GM21717 (cell line): Measurements from ENCODE around the gene CACNG1.
A peak's percentile ranks its signal among the peaks of the same experiment; 100 is the strongest.
"Not testable (repeated sequence)": the region's sequence is repeated elsewhere in the genome, so short reads cannot be mapped to it uniquely, and the experiment has no call there.

ENCODE experiments used
- ATAC-seq: cut with Tn5 transposase; IDR thresholded peaks from one replicate; pipeline ENCODE4 v1.9.1; 2021; ENCODE audit warnings: mild to moderate bottlenecking, moderate library complexity; ENCODE audit not compliant: unreplicated experiment

The CACNG1 gene

DNA sequence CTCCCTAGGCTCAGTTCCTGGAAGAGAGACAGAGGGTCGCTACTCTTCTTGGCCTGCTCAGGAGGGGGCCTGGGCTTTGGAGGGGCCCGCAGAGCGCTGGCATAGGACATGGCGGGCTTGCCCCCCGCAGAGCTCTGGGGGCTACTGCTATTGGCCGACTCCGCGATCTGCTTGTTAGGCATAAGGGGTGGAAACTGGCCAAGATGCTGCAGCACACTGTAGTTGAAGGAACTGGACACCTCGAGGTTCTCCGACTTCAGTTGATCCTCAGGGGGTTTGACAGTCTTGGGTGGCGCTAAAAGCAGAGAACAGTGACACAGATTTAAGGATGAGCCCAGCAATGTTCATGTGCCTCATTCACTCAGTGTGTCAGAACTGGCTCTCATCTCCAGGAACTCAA is 33.9 kb downstream of the CACNG1 start:
- ATAC-seq = no peak

DNA sequence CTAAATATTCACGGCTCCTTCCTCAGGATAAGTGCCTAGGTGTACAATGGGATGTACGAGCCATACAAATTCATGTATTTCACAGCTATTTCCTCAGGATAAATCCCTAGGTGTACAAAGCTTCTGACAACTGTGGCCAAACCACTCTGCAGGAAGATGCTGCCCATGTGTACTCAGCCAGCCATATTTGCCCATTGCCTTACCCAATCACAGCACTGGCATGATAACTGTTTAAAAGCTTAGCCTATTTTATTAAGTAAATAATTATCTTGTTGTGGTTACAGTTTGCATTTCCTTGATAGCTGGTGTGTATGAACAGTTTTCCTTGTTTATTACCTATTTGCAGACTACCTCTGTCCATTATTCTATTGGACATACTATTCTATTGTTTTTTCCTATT is 35.1 kb downstream of the CACNG1 start:
- ATAC-seq = no peak

DNA sequence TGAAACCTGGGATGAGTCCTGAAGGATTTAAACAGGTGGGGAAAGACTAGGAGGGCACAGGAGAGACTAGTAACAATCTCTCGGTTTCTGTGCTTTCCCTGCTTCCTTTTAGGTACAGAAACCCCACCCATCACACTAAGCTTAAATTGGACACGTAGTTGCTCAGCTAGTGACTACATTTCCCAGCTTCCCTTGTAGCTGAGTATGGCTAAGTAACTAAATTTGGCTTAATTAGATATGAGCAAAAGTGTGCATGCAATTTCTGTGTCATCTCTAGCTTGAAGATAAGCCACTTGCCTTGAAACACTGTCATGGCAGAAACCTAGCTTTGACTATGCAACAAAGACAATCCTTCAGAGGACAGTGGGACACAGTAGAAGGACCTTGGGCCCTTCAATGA is 36.5 kb downstream of the CACNG1 start:
- ATAC-seq = no peak

DNA sequence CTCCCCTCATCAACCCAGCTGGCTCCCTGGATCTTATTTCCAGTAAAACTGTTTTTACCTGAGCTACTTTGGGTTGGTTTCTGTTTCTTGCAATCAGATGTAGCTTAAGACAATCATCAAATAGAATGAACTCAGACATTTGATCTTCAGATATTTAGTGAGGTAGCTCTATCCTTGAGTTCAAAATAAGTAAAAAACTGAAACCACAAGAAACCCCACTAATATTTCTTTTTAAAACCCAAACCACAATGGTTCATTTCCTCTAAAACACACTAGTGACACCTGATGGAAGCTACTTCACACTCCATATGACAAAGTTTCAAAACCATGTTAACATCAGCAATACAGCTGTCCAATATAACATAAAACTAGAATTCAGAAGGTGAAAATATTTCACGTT is 37.8 kb downstream of the CACNG1 start:
- peak; percentile 86 for ATAC-seq

DNA sequence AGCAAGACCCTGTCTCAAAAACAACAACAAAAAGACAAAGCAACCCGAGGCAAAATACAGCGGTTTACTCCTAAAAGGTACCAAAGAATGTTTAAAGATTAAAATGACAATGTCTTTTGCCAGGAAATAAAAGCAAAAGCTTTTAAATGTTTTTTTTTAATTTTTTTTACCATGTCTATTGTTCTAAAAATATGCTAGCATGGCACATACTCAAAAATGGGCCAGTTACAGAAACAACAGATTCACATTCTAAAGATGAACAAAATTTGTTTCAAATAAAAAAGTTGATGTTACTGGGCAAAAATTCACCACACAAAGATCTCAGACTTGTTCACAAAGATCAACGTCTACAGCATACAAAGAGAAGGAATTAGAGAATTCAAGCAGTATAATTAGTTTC is 41.1 kb downstream of the CACNG1 start:
- no peak for ATAC-seq

DNA sequence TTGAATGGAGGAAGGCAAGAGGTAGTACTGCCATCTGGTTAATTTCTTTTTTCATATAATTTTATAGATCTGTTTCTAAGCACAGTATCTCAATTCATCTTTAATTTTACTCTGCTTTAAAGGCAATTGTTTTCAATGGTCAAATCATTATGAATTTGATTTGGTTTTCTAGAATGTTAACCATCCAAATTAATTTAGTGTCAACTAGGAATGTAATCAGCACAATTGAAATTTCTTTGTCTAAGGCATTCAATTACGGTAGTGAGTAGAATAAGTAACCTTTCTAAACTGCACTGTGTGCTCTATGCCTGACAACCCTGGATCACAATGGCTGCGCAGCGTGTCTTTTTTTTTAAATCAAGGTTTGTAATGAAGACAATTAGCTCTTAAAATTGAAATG is 44.3 kb downstream of the CACNG1 start:
- ATAC-seq = no peak

DNA sequence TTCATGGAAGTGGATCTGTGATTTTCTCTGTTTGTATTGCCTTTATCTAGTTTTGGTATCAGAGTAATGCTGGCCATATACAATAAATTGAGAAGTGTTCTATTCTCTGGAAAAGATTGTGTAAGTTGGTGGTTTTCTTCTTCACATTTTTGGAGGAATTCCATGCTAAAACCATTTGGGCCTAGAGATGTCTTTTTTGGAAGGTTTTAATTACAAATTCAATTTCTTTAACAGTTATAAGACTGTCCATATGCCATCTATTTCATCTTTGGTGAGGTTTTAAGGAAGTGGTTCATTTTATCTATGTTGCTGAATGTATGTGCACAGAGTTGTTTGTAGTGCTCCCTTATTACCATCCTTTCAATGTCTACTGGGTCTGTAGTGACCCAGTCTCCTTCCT is 46.0 kb downstream of the CACNG1 start:
- no peak for ATAC-seq

DNA sequence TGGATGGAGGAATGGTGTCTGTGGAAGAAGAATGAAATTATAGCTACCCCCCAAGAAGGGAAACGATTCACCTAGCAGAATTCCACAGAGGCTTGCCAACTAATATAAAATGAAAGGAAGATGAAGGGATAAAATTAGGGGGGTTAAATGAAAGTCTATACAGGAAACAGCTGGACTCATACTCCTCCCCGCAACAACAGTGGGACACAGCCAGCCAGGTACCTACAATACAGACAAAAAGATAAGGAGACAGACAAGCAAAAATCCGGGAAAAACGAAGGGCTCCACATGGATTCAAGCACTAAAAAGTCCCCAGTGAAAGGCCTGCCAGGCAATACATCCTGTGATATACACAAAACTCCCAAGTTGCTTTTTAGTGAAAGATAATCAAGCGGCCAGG is 47.9 kb downstream of the CACNG1 start:
- no peak for ATAC-seq

DNA sequence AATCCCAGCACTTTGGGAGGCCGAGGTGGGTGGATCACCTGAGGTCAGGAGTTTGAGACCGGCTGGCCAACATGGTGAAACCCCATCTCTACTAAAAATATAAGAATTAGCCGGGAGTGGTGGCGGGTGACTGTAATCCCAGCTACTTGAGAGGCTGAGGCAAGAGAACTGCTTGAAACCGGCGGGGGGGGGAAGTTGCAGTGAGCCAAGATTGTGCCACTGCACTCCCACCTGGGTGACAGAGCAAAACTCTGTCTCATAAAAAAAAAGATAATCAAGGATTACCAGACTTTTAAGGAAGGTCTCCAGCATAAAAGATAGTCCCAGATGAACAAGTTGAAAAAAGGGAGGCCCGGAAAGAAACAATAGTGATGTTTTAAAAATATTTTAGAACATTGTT is 48.4 kb downstream of the CACNG1 start:
- ATAC-seq = not testable (repeated sequence)

DNA sequence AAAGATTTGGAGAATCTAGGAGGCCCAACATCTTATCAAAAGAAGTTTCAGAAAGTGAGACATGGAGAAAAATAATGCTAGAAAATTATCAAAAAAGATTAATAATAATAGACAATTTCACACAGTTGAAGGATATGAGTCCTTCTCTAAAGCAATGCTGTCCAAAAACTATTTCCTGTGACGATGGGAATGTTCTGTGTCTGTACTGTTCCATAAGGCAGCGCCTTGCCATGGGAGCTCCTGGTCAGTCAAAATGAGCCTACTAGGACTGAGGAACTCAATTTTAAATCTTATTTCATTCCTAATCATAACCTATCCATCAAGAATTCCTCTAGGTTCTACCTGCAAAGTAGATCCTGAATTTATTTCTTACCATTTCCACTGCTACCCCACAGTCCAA is 49.0 kb downstream of the CACNG1 start:
- ATAC-seq = no peak

DNA sequence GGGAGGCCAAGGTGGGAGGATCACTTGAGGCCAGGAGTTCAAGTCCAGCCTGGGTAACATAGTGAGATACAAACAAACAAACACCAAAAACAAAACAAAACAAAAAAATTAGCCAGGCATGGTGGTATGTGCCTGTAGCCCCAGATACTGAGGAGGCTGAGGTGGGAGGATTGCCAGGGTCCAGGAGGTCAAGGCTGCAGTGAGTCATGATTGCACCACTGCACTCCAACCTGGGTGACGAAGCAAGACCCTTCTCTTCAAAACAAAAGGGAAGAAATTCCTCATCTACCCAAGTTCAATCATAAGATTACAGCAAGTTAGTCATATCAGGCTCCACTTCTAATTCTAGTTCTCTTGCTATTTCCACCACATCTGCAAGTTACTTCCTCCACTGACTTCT is 50.9 kb downstream of the CACNG1 start:
- not testable (repeated sequence) for ATAC-seq

DNA sequence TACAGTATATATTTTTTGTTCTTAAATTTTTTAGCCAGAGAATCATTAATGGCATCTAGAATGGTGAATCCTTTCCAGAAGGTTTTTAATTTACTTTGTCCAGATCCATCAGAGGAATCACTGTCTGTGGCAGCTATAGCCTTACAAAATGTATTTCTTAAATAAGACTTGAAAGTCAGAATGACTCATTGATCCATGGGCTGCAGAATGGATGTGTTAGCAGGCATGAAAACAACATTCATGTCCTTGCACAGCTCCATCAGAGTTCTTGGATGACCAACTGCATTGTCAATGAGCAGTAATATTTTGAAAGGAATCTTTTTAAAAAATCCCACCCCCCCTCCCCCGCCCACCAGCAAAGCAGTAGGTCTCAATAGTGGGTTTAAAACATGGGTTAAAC is 51.4 kb downstream of the CACNG1 start:
- no peak for ATAC-seq

DNA sequence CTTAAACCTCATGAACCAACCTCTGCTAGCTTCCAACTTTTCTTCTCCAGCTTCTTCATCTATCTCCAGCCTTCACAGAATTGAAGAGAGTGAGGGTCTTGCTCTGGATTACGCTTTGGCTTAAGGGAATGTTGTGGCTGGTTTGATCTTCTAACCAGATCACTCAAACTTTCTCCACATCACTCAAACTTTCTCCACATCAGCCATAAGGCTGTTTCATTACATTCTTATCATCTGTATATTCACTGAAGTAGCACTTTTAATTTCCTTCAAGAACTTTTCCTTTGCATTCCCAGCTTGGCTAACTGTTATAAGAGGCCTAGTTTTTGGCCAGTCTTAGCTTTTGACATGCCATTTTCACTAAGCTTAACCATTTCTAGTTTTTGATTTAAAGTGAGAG is 52.3 kb downstream of the CACNG1 start:
- ATAC-seq = no peak

DNA sequence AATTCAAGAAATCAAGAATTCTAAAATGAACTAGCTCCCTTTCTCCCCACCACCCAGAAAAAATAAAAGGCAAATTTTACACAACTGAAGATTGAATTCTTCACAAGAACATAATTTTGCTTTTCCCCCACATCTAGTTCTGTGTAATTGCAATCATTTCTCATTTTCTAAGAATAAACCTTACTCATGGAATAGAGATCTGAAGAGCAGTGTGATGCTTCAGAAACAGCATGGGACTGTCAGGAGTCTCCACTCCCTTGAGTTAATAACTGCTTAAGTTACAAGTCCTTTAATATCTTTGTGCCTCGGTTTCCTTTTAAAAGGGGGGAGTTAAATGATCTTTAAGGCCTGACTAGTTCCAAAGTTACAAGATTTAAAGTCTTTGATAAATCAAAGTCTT is 53.7 kb downstream of the CACNG1 start:
- no peak for ATAC-seq

DNA sequence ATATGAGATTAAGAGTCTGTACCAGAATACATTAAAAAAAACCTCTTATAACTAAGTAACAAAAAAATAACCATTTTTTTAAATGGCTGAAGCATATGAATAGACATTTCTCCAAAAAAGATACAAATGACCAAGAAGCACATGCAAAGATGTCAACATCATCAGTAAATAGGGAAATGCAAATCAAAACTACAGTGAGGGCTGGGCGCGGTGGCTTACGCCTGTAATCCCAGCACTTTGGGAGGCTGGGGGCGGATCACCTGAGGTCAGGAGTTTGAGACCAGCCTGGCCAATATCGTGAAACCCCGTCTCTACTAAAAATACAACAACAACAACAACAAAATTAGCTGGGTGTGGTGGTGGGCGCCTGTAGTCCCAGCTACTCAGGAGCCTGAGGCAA is 60.3 kb downstream of the CACNG1 start:
- ATAC-seq = not testable (repeated sequence)

DNA sequence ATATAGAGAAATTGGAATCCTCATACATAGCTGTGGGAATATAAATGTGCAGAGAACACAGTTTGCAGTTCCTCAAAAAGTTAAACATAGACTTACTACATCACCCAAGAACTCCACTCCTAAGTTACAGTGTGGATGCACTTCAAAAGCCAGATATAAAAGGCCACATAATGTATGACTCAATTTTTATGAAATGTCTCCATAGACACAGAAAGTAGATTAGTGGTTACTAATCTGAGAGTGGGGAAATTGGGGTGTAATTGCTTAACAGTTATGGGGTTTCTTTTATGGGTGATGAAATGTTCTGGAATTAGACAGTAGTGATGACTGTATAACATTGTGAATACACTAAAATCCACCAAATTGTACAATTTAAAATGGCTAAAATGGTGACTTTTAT is 60.9 kb downstream of the CACNG1 start:
- ATAC-seq = no peak
